Bone marrow (tissue), 2 donors: Measurements from ENCODE around the gene ECE1.
"Not testable (repeated sequence)": the region's sequence is repeated elsewhere in the genome, so short reads cannot be mapped to it uniquely, and the experiment has no call there.

Source experiments
- DNase-seq, 2 donors: peaks; one replicate each; lab custom pipeline; 2025; lab: John Stamatoyannopoulos, UW

ECE1 gene

GRCh38 chr1:21185221-21185731 lies 105.0 kb downstream of the ECE1 start:
- DNase-seq, result no peak

- peak in 1 of 2 donors; percentile 25 for DNase-seq
Measured at GRCh38 chr1:21184276-21184675, 106.0 kb downstream of the ECE1 start.

GRCh38 chr1:21182181-21182731 lies 108.0 kb downstream of the ECE1 start:
- DNase-seq, result no peak

- DNase-seq, result not testable (repeated sequence)
Measured at GRCh38 chr1:21178271-21178670, 112.0 kb downstream of the ECE1 start.

- peak; percentile 93 to 98 for DNase-seq
Measured at GRCh38 chr1:21176586-21177555, 113.4 kb downstream of the ECE1 start, which contains the start of gene EIF4G3. Gene EIF4G3 (minus strand): TSS chr1:21176897. CDS start chr1:21002742, 174,155 bp downstream.

- peak in 1 of 2 donors; percentile 51 for DNase-seq
Measured at GRCh38 chr1:21175670-21176581, 114.3 kb downstream of the ECE1 start.

- DNase-seq, result peak in 1 of 2 donors; percentile 60
Measured at GRCh38 chr1:21175324-21175669, 115.0 kb downstream of the ECE1 start.

GRCh38 chr1:21174654-21175323 lies 115.5 kb downstream of the ECE1 start:
- DNase-seq, result no peak

- DNase-seq, result no peak
Measured at GRCh38 chr1:21174230-21174629, 116.0 kb downstream of the ECE1 start.

- DNase-seq, result not testable (repeated sequence)
Measured at GRCh38 chr1:21173096-21173495, 117.2 kb downstream of the ECE1 start.

- DNase-seq, result not testable (repeated sequence)
Measured at GRCh38 chr1:21170837-21171236, 119.4 kb downstream of the ECE1 start.

- no peak for DNase-seq
Measured at GRCh38 chr1:21168444-21168843, 121.8 kb downstream of the ECE1 start.
